ENCODE results near the gene CUX1.

The CUX1 gene

GRCh38 chr7:102208826-102209225, 391.4 kb downstream of the CUX1 start:
- Mint-ChIP-seq H3K27ac (no peak overlapping the region), H3K36me3 (ENCODE audit: low read depth) (peaks cover 100% of the 10 kb centered on the region), H3K4me1 (ENCODE audit: low read depth) (no peaks in the 10 kb centered on the region), H3K4me3 (no peak overlapping the region), H3K9me3 (no peaks in the 10 kb centered on the region), H3K27me3 (no peaks in the 10 kb centered on the region)
- intact Hi-C loops (cut with micrococcal nuclease), result no loop called here

DNA sequence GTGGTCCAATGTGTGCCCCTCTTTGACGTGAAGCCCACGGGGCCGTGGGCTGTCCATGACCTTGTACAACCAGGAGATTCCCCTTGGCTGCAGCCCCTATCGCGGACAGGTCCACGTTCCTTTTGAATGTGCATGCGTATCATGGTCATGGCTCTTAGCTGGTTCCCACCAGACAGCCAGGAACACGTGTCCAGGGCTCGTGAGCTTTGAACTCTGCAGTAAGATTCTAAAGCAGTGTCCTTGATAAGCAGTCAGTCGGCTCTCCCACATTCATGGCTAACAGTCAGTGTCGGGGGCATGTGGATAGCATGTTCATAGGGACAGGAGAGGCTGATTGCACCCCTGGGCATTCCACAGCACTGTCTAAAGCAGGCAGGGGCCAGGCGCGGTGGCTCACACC, 393.4 kb downstream of the CUX1 start:
- H3K27me3 Mint-ChIP-seq, result no peaks in the 10 kb centered on the region
- no peak overlapping the region for H3K4me3 Mint-ChIP-seq
- intact Hi-C loops (cut with micrococcal nuclease), result no loop called here
- H3K9me3 Mint-ChIP-seq, result no peaks in the 10 kb centered on the region
- H3K36me3 Mint-ChIP-seq (ENCODE audit: low read depth), result peaks cover 98% of the 10 kb centered on the region
- no peaks in the 10 kb centered on the region for H3K4me1 Mint-ChIP-seq (ENCODE audit: low read depth)
- no peak overlapping the region for H3K27ac Mint-ChIP-seq

DNA sequence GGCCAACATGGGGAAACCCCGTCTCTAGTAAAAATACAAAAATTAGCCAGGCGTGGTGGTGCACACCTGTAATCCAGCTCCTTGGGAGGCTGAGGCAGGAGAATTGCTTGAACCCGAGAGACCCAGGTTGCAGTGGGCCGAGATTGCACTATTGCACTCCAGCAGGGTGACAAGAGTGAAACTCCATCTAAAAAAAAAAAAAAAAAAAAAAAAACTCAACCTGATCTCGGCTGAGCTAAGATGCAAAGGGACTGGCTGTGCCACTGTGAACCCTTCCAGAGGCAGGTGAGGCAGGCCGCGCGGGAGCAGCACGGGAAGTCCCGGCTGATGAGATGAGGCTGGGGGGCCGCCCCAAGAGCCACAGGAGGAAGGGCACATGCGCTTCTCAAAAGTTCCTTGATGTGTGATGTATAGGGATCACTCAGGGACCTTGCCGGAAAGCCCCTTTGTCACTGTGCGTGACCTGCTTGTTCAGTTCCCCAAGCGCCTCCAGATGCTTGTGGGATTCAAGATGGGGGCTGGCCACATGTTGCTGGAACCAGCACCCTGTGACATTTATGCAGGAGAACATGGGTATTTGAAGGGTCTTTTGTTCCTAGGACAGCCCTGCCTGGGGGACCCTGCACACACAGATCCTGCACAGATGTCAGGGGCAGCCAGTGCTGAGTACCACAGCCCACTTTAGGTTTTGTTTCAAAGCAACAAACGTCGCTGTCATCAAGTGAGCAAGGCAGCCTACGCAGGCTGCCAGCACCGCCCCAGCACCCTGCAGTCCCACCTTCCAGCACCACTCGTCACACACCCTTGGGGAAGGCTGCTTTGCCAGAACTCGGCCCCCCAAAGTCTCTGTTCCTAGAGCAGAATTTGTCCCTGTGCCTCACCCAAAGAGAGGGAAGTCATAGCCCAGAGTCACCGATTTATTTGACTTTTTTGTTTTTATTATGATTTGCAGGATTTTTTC, 394.4 kb downstream of the CUX1 start:
- Mint-ChIP-seq H3K36me3 (ENCODE audit: low read depth) (peaks cover 98% of the 10 kb centered on the region), H3K27ac (no peak overlapping the region), H3K4me3 (no peak overlapping the region), H3K4me1 (ENCODE audit: low read depth) (no peaks in the 10 kb centered on the region), H3K9me3 (no peaks in the 10 kb centered on the region), H3K27me3 (no peaks in the 10 kb centered on the region)
- intact Hi-C loops (cut with micrococcal nuclease), result no loop called here

- H3K36me3 Mint-ChIP-seq (ENCODE audit: low read depth), result peaks cover 95% of the 10 kb centered on the region
- H3K4me1 Mint-ChIP-seq (ENCODE audit: low read depth), result no peaks in the 10 kb centered on the region
- no peaks in the 10 kb centered on the region for H3K27me3 Mint-ChIP-seq
- H3K4me3 Mint-ChIP-seq, result no peak overlapping the region
- H3K9me3 Mint-ChIP-seq, result no peaks in the 10 kb centered on the region
- no peak overlapping the region for H3K27ac Mint-ChIP-seq
- intact Hi-C loops (cut with micrococcal nuclease), result no loop called here
Observed at GRCh38 chr7:102214477-102215072, 397.1 kb downstream of the CUX1 start.

GRCh38 chr7:102215256-102215655, 397.8 kb downstream of the CUX1 start:
- H3K27me3 Mint-ChIP-seq, result no peaks in the 10 kb centered on the region
- no peaks in the 10 kb centered on the region for H3K9me3 Mint-ChIP-seq
- peaks cover 93% of the 10 kb centered on the region for H3K36me3 Mint-ChIP-seq (ENCODE audit: low read depth)
- intact Hi-C loops (cut with micrococcal nuclease), result no loop called here
- H3K27ac Mint-ChIP-seq, result no peak overlapping the region
- no peak overlapping the region for H3K4me3 Mint-ChIP-seq
- no peaks in the 10 kb centered on the region for H3K4me1 Mint-ChIP-seq (ENCODE audit: low read depth)

- H3K27ac Mint-ChIP-seq, result no peak overlapping the region
- H3K36me3 Mint-ChIP-seq (ENCODE audit: low read depth), result peaks cover 89% of the 10 kb centered on the region
- no peak overlapping the region for H3K4me3 Mint-ChIP-seq
- no peaks in the 10 kb centered on the region for H3K27me3 Mint-ChIP-seq
- H3K9me3 Mint-ChIP-seq, result no peaks in the 10 kb centered on the region
- intact Hi-C loops (cut with micrococcal nuclease), result no loop called here
- no peaks in the 10 kb centered on the region for H3K4me1 Mint-ChIP-seq (ENCODE audit: low read depth)
Observed at GRCh38 chr7:102215711-102216110, 398.3 kb downstream of the CUX1 start.

- no peak overlapping the region for H3K4me3 Mint-ChIP-seq
- intact Hi-C loops (cut with micrococcal nuclease), result no loop called here
- H3K27me3 Mint-ChIP-seq, result no peaks in the 10 kb centered on the region
- no peaks in the 10 kb centered on the region for H3K4me1 Mint-ChIP-seq (ENCODE audit: low read depth)
- H3K27ac Mint-ChIP-seq, result no peak overlapping the region
- no peaks in the 10 kb centered on the region for H3K9me3 Mint-ChIP-seq
- peaks cover 80% of the 10 kb centered on the region for H3K36me3 Mint-ChIP-seq (ENCODE audit: low read depth)
Observed at GRCh38 chr7:102216573-102217314, 399.3 kb downstream of the CUX1 start.

- Mint-ChIP-seq H3K36me3 (ENCODE audit: low read depth) (peaks cover 68% of the 10 kb centered on the region), H3K27ac (no peak overlapping the region), H3K27me3 (no peaks in the 10 kb centered on the region), H3K4me3 (no peak overlapping the region), H3K9me3 (no peaks in the 10 kb centered on the region), H3K4me1 (ENCODE audit: low read depth) (no peaks in the 10 kb centered on the region)
- intact Hi-C loops (cut with micrococcal nuclease), result no loop called here
Observed at GRCh38 chr7:102220229-102220850, 402.9 kb downstream of the CUX1 start.

GRCh38 chr7:102220960-102221800, 403.8 kb downstream of the CUX1 start:
- no peaks in the 10 kb centered on the region for H3K4me1 Mint-ChIP-seq (ENCODE audit: low read depth)
- H3K27ac Mint-ChIP-seq, result no peak overlapping the region
- peaks cover 64% of the 10 kb centered on the region for H3K36me3 Mint-ChIP-seq (ENCODE audit: low read depth)
- H3K9me3 Mint-ChIP-seq, result no peaks in the 10 kb centered on the region
- H3K27me3 Mint-ChIP-seq, result no peaks in the 10 kb centered on the region
- no peak overlapping the region for H3K4me3 Mint-ChIP-seq
- intact Hi-C loops (cut with micrococcal nuclease), result no loop called here

- Mint-ChIP-seq H3K4me1 (ENCODE audit: low read depth) (no peaks in the 10 kb centered on the region), H3K4me3 (no peak overlapping the region), H3K27me3 (no peaks in the 10 kb centered on the region), H3K36me3 (ENCODE audit: low read depth) (peaks cover 62% of the 10 kb centered on the region), H3K9me3 (no peaks in the 10 kb centered on the region), H3K27ac (no peak overlapping the region)
- intact Hi-C loops (cut with micrococcal nuclease), result no loop called here
Observed at GRCh38 chr7:102221961-102222360, 404.5 kb downstream of the CUX1 start.

GRCh38 chr7:102222445-102222844, 405.0 kb downstream of the CUX1 start:
- no peaks in the 10 kb centered on the region for H3K9me3 Mint-ChIP-seq
- no peaks in the 10 kb centered on the region for H3K4me1 Mint-ChIP-seq (ENCODE audit: low read depth)
- intact Hi-C loops (cut with micrococcal nuclease), result no loop called here
- no peak overlapping the region for H3K27ac Mint-ChIP-seq
- H3K27me3 Mint-ChIP-seq, result no peaks in the 10 kb centered on the region
- H3K36me3 Mint-ChIP-seq (ENCODE audit: low read depth), result peaks cover 62% of the 10 kb centered on the region
- H3K4me3 Mint-ChIP-seq, result no peak overlapping the region

- H3K4me3 Mint-ChIP-seq, result no peak overlapping the region
- H3K27ac Mint-ChIP-seq, result no peak overlapping the region
- peaks cover 62% of the 10 kb centered on the region for H3K36me3 Mint-ChIP-seq (ENCODE audit: low read depth)
- no peaks in the 10 kb centered on the region for H3K9me3 Mint-ChIP-seq
- no peaks in the 10 kb centered on the region for H3K27me3 Mint-ChIP-seq
- no peaks in the 10 kb centered on the region for H3K4me1 Mint-ChIP-seq (ENCODE audit: low read depth)
- intact Hi-C loops (cut with micrococcal nuclease), result no loop called here
Observed at GRCh38 chr7:102223184-102223583, 405.8 kb downstream of the CUX1 start.

GRCh38 chr7:102225025-102225424, 407.6 kb downstream of the CUX1 start:
- Mint-ChIP-seq H3K4me1 (ENCODE audit: low read depth) (no peaks in the 10 kb centered on the region), H3K36me3 (ENCODE audit: low read depth) (peaks cover 64% of the 10 kb centered on the region), H3K9me3 (no peaks in the 10 kb centered on the region), H3K27me3 (no peaks in the 10 kb centered on the region), H3K27ac (no peak overlapping the region), H3K4me3 (no peak overlapping the region)
- intact Hi-C loops (cut with micrococcal nuclease), result no loop called here
